NCI-H446 treated with DMSO at 0.1 percent for 48 hours (cell line): ENCODE data around the gene MYT1.

ENCODE experiments used
- DNase-seq: peaks from one replicate; lab custom pipeline; 2025; lab: John Stamatoyannopoulos, UW

Gene MYT1

DNA sequence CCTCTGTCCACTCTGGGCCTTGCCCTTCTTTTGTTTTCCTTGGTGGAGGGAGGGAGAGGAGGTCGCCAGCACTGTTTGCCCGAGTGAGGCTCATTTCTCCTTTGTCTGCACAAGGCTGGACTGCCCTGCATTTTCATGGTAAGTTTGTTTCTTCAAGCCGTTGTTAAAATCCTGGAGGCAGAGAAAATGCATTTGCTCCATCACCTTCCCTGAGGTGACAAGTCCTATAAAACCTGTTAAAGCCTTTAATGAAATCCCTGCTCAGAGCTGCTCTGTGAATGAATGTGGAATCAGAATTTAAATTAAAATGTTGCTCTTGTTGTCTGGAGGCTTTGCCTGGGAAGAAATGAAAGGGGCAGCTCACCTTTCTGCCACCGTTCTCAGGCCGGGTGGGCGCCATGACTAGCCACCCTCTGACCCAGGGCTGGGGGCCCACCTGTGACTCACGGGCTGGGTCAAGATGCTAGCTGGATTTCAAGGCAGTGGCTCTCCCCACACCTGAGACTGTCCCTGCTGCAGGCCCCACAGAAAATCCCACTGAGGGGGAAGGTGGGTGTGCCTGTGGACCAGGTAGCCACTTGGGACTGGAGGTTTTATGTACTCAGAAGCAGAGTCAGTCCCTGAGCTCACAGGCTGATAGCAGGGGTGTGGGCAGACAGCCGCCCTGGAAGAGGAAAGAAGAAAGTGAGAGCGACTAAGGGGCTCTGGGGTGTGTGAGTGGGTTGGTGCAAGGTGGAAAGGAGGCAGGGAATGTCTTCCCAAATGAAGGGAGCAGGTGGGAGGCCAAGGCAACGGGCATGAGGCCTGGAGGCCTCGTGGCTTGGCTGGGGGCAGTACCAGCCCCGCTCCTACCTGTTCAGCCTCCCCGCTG, 24.0 kb upstream of the MYT1 start:
- no peak for DNase-seq

GRCh38 chr20:64140956-64141355, 23.3 kb upstream of the MYT1 start:
- no peak for DNase-seq

GRCh38 chr20:64142590-64142989, 21.7 kb upstream of the MYT1 start:
- no peak for DNase-seq

DNA sequence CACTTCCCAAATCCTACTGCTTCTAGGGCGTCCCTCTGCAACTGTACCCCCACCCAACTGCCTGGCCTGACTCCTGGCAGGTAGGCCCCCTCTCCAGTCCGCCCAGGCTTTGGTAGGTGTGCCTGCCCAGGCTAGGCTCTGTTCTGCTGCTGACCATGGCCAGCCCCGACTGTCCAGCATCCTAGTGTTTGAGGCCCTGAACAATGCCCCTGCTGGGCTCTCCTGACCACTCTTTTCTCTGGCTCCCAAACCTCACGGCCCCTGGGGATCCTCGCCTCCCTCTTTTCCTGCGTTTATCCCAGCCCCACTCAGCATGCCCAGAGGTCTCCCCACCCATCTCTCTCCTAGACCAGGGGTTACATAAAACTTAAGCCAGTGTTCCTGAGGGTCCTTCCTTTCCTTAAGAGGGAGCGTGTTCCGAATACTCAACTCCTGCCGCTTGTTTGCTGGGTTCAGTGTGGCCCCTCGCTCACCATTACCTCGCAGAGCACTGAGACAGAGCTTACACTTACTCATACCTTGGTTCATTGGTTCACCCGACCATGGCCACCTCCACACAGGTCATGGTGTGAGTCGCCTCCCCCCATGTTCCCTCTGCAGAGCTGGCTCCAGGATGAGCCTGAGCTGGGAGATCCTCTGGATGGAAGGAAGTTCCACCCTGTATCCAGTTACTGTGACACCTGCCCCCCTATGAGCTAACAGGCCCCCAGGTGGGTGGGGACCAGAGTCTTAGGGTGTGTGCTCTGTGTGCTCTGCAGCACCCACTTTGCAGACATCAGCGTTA, 21.0 kb upstream of the MYT1 start:
- no peak for DNase-seq

DNA sequence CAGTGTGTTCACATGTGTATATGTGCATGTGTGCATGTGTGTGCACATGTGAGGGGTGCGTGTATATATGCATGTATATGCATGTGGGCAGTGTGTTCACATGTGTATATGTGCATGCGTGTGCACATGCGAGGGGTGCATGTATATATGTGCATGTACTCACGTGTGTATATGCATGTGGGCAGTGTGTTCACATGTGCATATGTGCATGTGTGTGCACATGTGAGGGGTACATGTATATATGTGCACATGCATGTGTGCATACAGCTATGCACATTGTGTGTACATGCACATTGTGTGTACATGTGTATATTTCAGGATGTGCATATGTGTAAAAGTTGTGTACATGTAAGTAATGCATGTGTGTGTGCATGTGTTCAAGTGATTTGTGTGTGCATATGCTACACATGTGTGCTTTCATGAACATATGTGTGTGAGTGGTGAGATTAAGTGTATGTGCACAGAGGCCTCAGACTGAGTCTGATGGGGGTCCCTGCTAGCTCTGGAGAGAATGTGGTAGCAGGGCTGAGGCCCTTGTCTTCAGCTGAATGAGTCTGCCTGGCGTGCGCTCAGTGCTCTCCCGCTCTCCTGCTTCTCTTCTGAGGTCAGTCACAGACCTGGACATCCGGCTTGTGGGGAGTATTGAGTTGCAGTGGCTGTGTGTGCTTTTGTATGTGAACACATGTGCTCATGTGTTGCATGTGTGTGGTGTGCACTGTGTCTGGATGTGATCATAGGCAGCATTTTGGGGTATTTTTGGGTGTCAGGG, 19.9 kb upstream of the MYT1 start:
- DNase-seq: no peak

DNA sequence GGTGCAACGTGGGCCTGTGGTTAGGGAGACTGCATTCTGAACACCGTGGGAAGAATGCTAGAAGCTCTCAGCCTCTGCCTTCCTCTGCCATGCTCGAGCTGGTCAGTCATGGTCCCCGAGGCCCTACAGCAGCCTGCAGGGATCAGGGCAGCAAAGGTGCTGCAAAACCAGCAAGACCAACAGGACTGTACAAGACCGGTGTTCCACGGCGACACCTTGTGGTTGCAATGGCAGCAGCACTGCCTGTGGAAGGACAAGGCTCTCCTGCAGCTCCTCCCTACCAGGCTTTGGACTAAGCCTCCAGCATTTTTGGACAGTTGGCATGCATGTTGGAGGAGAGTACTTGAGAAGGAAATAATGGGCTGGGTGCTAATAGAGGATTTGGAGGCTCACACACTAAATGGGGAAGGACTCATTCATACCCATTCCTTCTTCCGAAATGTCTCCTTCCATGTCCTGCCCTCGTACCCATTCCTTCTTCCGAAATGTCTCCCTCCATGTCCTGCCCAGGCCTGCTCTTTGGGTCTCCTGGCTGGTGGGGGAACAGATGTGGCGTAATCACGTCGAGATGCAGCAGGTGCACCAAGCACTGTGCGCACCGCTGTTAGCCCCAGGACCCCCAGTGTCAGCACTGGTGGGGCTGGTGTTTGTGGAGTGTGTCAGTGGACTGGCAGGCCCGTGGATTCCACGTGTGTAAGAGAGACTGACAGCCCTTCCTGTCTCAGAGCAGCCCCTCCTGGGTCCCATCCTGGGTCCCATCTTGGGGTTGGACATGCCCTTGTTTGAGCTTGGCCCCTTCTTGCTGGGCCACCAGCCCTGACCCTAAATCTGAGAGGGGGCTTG, 18.6 kb upstream of the MYT1 start:
- no peak for DNase-seq

DNA sequence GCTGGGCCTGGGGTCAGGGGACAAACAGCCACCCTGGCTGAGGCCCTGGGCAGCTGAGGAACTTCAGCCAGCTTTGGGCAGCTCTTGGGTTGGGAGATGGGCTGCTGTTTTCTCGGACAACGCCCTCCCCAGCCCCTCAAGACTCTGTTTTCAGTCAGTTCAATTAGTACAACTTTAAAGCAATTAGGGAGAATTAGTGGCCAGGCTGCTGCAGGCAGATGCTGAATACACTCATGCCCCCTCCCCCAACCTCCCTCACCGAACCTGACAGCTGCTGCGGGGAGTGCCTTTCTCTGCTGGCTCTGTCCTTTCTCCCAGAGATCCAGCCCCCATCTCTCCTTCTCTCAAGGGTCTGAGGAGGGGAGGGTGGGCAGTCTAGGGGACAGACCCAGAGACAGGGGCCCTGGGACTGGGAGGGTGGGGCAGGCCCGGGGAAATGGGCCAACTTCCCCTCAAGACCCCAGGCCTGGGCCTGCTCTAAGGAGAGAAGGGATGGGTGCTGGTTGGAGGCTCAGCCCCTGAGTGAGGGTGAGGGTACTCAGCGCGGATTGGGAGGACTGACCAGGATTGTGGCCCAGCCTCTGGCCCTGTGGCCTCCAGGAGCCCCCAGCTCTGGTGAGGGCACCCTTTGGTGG, 17.8 kb upstream of the MYT1 start:
- no peak for DNase-seq

DNA sequence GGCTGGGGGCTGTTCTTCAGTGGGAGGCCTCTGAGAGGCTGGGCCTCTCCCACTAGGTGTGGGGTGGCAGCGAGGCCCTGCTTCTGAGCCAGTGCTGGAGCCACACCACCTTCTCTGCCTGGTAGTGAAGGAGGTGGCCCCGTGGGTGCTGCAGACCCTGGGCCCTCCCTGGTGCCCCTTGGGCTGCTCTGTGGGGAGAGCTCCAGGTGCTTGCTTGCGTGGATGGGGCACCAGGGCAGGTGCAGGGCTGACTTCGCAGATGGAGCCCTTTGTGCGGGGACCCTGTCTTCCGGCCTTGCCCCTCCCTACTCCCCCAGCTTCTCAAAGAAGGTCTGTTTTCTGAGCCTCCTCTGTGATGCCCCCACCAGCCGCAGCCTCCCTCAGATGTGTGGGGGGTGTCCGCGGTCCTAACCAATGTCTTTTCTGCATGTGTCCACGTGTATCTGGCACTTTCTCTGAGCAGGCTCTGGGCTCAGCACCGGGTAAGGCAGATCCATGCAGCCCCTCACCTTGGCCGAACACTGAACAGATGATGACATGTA, 17.2 kb upstream of the MYT1 start:
- DNase-seq: no peak

DNA sequence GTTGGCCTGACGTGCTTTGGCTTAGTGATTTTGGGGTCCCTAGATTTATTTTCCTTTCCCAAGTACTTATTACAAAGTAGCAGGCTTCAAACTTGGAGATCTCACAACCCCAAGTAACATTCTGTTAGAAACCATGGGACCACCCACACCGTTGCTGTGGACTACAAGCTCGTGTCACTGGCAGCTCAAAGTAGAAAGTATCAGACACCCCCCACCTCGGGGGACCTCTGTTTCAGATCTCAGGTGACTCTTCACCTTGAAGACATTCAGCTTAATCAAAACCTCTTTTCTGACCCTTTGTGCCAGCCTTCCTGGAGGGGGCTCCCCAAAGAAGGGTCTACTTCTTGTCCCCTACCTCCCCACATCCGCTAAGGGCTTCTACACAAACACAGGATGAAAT, 15.7 kb upstream of the MYT1 start:
- no peak for DNase-seq

GRCh38 chr20:64149141-64149540, 15.1 kb upstream of the MYT1 start:
- no peak for DNase-seq

- no peak for DNase-seq
Measured at GRCh38 chr20:64149809-64150560, 14.3 kb upstream of the MYT1 start.

DNA sequence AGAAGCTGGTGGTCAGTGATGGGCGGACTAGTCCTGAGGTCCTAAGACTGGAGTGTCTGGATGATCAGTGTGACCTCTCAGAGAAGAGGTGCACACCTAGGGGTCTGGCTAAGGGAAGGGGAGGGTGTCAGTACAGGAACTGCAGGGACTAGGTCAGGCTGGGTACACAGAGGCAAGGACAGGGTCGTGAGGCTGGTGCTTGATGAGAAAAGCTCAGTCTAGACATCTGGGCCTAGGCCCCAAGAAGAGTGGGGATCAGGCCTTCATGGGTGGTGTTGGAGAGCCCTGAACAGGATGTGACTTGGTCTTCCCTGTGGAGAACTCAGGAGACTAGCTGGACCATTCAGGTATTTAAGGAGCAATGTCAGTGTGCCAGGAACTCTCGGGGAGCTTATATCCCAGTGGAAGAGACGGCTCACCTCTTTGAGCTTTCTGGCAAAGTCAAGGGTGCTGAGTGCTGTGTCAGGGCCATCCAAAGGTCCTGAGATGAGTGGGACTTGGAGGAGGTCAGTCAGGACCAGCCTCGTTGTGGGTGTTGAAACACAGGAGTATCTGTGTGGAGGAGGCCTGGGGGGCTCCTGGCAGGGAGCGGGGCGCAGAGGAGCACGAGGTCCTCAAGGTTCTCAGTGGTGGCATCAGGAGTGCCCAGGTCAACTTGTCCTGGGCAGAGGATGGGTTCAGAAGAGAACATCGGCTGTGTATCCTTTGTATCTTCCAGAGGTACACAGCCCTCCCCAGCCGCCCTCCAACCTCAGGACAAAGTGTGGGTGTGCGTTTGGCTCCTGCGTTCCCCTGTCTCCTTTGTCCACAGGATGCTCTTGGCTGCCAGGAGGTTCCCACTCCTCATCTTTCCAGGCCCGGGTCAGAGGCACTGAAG, 13.3 kb upstream of the MYT1 start:
- no peak for DNase-seq

GRCh38 chr20:64151633-64152530, 12.4 kb upstream of the MYT1 start:
- no peak for DNase-seq

GRCh38 chr20:64152906-64153305, 11.3 kb upstream of the MYT1 start:
- no peak for DNase-seq

DNA sequence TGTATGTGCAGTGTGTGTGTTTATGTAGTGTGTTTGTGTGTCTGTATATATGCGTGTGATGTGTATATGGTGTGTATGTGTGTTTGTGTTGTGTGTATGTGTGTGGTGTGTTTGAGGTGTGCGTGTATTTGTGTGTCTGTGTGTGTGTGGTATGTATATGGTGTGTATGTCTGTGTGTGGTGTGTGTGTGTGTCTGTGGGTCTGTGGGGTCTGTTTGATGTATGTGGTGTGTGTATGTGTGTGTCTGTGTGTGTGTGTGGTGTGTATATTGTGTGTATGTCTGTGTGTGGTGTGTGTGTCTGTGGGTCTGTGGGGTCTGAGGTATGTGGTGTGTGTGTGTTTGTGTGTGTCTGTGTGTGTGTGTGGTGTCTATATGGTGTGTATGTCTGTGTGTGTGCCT, 10.8 kb upstream of the MYT1 start:
- no peak for DNase-seq

DNA sequence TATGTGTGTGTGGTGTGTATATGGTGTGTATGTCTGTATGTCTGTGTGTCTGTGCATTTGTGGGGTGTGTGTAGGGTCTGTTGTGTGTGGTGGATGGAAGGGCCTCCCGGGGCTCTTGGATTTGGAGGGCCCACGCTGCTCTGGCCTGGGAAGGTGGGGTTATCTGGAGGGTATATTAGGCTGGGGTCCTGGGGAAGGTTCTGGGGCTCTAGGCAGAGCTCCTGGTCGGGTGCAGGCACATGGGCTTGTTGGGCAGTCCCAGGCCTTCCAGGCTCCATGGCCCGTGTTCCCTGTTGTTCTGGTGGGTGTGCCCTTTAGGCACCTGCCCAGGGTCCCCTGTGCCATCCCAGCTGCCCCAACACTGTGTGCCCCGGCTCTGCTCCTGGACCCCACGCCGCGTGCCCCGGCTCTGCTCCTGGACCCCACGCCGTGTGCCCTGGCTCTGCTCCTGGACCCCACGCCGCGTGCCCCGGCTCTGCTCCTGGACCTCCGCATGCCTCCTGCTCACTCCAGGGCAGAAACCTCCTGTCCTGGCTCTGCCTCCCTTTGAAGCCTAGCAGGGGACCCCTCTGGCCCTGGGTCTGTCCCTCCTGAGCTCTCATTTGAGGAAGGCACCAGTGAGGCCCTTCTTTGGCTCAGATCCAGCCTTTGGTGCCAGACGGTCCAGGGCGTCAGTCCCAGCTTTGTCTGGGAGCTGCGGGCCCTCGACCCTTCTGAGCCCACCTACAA, 10.2 kb upstream of the MYT1 start:
- DNase-seq: no peak

DNA sequence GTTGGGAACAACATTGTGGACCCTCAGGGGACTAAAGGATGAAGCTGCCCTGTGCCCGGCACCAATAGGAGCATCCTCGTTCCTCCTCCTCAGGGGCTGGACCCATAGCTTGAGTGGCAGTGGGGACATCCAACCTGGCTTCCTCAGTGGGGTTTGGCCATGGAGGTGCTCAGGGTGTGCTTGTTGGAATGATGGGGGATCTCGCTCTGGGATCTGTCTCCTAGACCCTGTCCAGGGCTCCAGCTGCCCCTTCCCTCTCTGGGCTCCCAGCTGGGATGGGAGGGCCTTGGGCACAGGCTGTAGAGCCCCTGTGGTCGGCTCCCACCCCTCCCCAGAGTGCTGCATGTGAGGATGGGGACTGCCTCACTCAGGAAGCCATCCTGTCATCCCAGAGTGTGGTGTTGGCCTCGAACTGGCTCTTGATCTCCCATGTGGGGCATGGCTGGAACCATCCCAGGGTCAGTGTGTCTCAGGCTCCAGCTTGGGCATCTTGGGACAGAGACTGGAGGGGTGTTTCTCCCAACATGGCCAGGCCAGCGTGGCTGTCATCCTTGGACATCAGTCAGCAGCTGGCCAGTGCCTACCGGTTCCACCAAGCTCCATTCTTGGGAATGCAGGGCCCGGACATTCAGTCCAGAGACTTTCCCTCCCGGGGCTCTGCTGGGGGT, 9.5 kb upstream of the MYT1 start:
- DNase-seq: no peak
